K562 (cell line): ENCODE results near the gene PKP1. TPM values are rescaled to one million over a fixed set of nuclear protein-coding genes. Genes with fewer than 3 reads are reported as not detected.

Source experiments
- ATAC-seq: fragments of 200-7000 bp; cut with Tn5 transposase; 3 replicates; pipeline ENCODE4 v1.9.1; 2020; ENCODE audit warnings: moderate library complexity
- BruUV-seq: library from RNA; stranded (reverse); fragments of 400-500 nt; replicated peaks from 2 replicates; lab custom pipeline; 2021; lab: Mats Ljungman, UMichigan
- CTCF ChIA-PET: fragments of 300-600 bp; formaldehyde crosslinking; extraction: SDS; loops from one replicate; lab custom pipeline; 2021; ENCODE audit warnings: low intra/inter-chr PET ratio; lab: Yijun Ruan, JAX
- POLR2A ChIA-PET: fragments of 300-600, 350-650 bp; sonication (Branson Sonifier 250); formaldehyde crosslinking; extraction: SDS; loops from one replicate; lab custom pipeline; 2021; ENCODE audit warnings: antibody characterized with exemption, inconsistent platforms; lab: Yijun Ruan, JAX
- DNase-seq, 4 experiments: peaks; one replicate each; pipeline versions ENCODE4 v3.0.0 to v3.0.0-alpha.2; 2011 to 2018; ENCODE audit warnings: low spot score in 3 of 4, mixed read lengths in 3 of 4; ENCODE audit errors: extremely low read depth in 1 of 4
- FAIRE-seq: peaks from 2 replicates; lab custom pipeline; 2011; peaks lifted over from hg19 to GRCh38; lab: Jason Lieb, UNC
- H2AFZ ChIP-seq: 2 replicates; pipeline ENCODE4 v1.6.0; 2011; ENCODE audit warnings: low read depth, low read length, control low read depth, inconsistent platforms
- H3K27ac ChIP-seq: fragments of 200-600 bp; 3 replicates; pipeline ENCODE4 v1.8.0; 2011; ENCODE audit warnings: low read depth, mild to moderate bottlenecking, control low read depth, inconsistent platforms, low read length, moderate library complexity, mixed read lengths; ENCODE audit errors: extremely low read depth
- H3K27me3 ChIP-seq, 2 experiments: fragments of 300-600 bp in 1 of 2; 2 replicates in 1 of 2; 3 replicates in 1 of 2; pipeline versions ENCODE4 v1.6.0 to v1.8.0; 2011; ENCODE audit warnings: inconsistent platforms in 2 of 2, low read length in 2 of 2, mild to moderate bottlenecking in 1 of 2, mixed read lengths in 1 of 2, moderate library complexity in 1 of 2; ENCODE audit not compliant: control insufficient read depth in 2 of 2, insufficient read depth in 2 of 2
- H3K36me3 ChIP-seq: fragments of 300-600 bp; 3 replicates; pipeline ENCODE4 v1.8.0; 2011; ENCODE audit warnings: mild to moderate bottlenecking, low read length, inconsistent platforms; ENCODE audit not compliant: control insufficient read depth, insufficient read depth
- H3K4me1 ChIP-seq, 2 experiments: fragments of 200-600 bp in 1 of 2; replicated peaks in 1 of 2; 2 replicates in 1 of 2; 3 replicates in 1 of 2; pipeline versions ENCODE4 v1.5.1 to v1.8.0; 2011; ENCODE audit warnings: inconsistent platforms in 2 of 2, low read length in 2 of 2, mild to moderate bottlenecking in 1 of 2, mixed read lengths in 1 of 2, moderate library complexity in 1 of 2; ENCODE audit not compliant: control insufficient read depth in 2 of 2, insufficient read depth in 2 of 2
- H3K4me2 ChIP-seq: 2 replicates; pipeline ENCODE4 v1.6.1; 2011; ENCODE audit warnings: low read length, control low read depth, inconsistent platforms, mixed read lengths; ENCODE audit not compliant: insufficient read depth
- H3K4me3 ChIP-seq: fragments of 200-600 bp; sonication (generic), shearing (Covaris generic); 2 replicates; pipeline ENCODE4 v1.5.1; 2016; ENCODE audit warnings: control low read depth, inconsistent platforms
- H3K79me2 ChIP-seq: fragments of 200-600 bp; 3 replicates; pipeline ENCODE4 v1.8.0; 2011; ENCODE audit warnings: low read length, inconsistent platforms; ENCODE audit not compliant: control insufficient read depth, insufficient read depth
- H3K9ac ChIP-seq, 2 experiments: 2 replicates each; pipeline versions ENCODE4 v1.6.0 to v1.6.1; 2011; ENCODE audit warnings: low read depth in 2 of 2, low read length in 2 of 2, control low read depth in 1 of 2, inconsistent platforms in 1 of 2, mild to moderate bottlenecking in 1 of 2, mixed read lengths in 1 of 2; ENCODE audit not compliant: insufficient read depth in 1 of 2
- H3K9me1 ChIP-seq: one replicate; pipeline ENCODE4 v1.6.0; 2011; ENCODE audit warnings: inconsistent platforms, mild to moderate bottlenecking, low read length, moderate library complexity; ENCODE audit not compliant: control insufficient read depth, insufficient read depth
- H3K9me3 ChIP-seq: replicated peaks from 2 replicates; pipeline ENCODE4 v1.5.1; 2011; ENCODE audit warnings: low read depth, low read length, inconsistent platforms; ENCODE audit not compliant: control insufficient read depth, insufficient read depth
- H4K20me1 ChIP-seq: replicated peaks from 2 replicates; pipeline ENCODE4 v1.6.1; 2011; ENCODE audit warnings: low read length, inconsistent platforms, mixed read lengths; ENCODE audit not compliant: control insufficient read depth, insufficient read depth
- CC2D1A ChIP-seq: fragments of 450-650 bp; IDR thresholded peaks from 2 replicates; pipeline ENCODE4 v1.6.1; 2017; ENCODE audit warnings: mild to moderate bottlenecking
- GATA2 ChIP-seq: sonication (generic); formaldehyde crosslinking; IDR thresholded peaks from 2 replicates; pipeline ENCODE4 v1.4.0; 2020; ENCODE audit warnings: mild to moderate bottlenecking, missing genetic modification reagents
- MLLT1 ChIP-seq, 2 experiments: fragments of 450-650 bp; IDR thresholded peaks; 2 replicates each; pipeline ENCODE4 v1.6.1; 2016
- PCBP2 ChIP-seq: fragments of 200-400 bp; formaldehyde crosslinking; IDR thresholded peaks from 2 replicates; pipeline ENCODE4 v1.6.1; 2018; ENCODE audit warnings: low read length, low read depth, mild to moderate bottlenecking, moderate library complexity; ENCODE audit not compliant: poor library complexity, severe bottlenecking
- SNAPC5 ChIP-seq: fragments of 250-450 bp; sonication (Bioruptor Pico); IDR thresholded peaks from 2 replicates; pipeline ENCODE4 v1.8.0; 2021; ENCODE audit warnings: moderate library complexity, mild to moderate bottlenecking, inconsistent platforms
- ZBTB34 ChIP-seq: fragments of 250-450 bp; sonication (Bioruptor Pico); IDR thresholded peaks from 2 replicates; pipeline ENCODE4 v1.8.0; 2021; ENCODE audit warnings: mild to moderate bottlenecking, moderate library complexity
- WGBS: fragments of 100-300 bp; shearing (Covaris generic); methylation state at CpG from one replicate; pipeline ENCODE4 v1.1.6; 2016; ENCODE audit warnings: low coverage, mixed read lengths; ENCODE audit not compliant: insufficient coverage; ENCODE audit errors: missing lambda C conversion rate; 5-methylcytosine and 5-hydroxymethylcytosine counted together
- in situ Hi-C: fragments of 300-500 bp; cut with MboI; formaldehyde crosslinking; loops from 4 replicates; pipeline ENCODE4 v1.15.0; 2018; ENCODE audit warnings: inconsistent platforms, mixed read lengths
- intact Hi-C: fragments of 100-400 bp; cut with micrococcal nuclease; formaldehyde crosslinking; loops from 2 replicates; pipeline ENCODE4 v1.14.2; 2022
- polyA plus RNA-seq, 8 experiments: library from polyadenylated mRNA; depleted of rRNA in 4 of 8; stranded (reverse) in 5 of 8; unstranded in 3 of 8; fragments of >200 nt; fragmentation: Nextera tagmentation in 2 of 8; fragmentation: Illumina TruSeq in 1 of 8; extraction: Ambion mirVana in 2 of 8; extraction: Trizol in 1 of 8; gene quantifications; 2 replicates each; pipeline versions ENCODE4 v1.2.1 to v1.2.3, GENCODE V29; 2011 to 2014; ENCODE audit warnings: inconsistent platforms in 1 of 8, missing spikeins in 1 of 8
- total RNA-seq, 7 experiments: library from RNA; depleted of rRNA in 6 of 7; stranded (reverse); fragments of >200 nt in 6 of 7; fragmentation: Illumina TruSeq in 2 of 7; extraction: Trizol in 2 of 7; gene quantifications; 2 replicates each; pipeline versions ENCODE4 v1.2.1 to v1.2.3, GENCODE V29; 2011 to 2021; ENCODE audit warnings: low replicate concordance in 1 of 7

Gene PKP1
- total and polyA plus RNA-seq, 9 of the 15 experiments (the other 6 are each of a cell fraction or from before 2014, with no cell fraction given) = not detected

GRCh38 chr1:201322653-201323510 lies 39.6 kb downstream of the PKP1 start:
- Histone ChIP-seq H3K9ac (no peak overlapping the region), H2AFZ (no peak overlapping the region)
- in situ Hi-C loops = no loop called here
- no peak for DNase-seq
- TF ChIP-seq CC2D1A = no peak
- no peak for TF ChIP-seq ZBTB34
- TF ChIP-seq PCBP2 = no peak
- no peak for TF ChIP-seq GATA2
- TF ChIP-seq MLLT1 (IDR thresholded peaks at IDR 0.05) = no peak
- no peak for TF ChIP-seq SNAPC5 (CRISPR knock-in tag)
- TF ChIP-seq, all 486 proteins: peak for 0
- Histone ChIP-seq H3K4me2 (no peak overlapping the region), H3K9me1 (no peaks in the 10 kb centered on the region), H3K4me3 (no peak overlapping the region), H3K4me1 (no peaks in the 10 kb centered on the region), H3K79me2 (no peaks in the 10 kb centered on the region), H3K36me3 (no peaks in the 10 kb centered on the region), H3K9me3 (no peaks in the 10 kb centered on the region), H3K27me3 (peaks cover 28 to 90% of the 10 kb centered on the region in 2 experiments), H3K27ac (no peak overlapping the region), H4K20me1 (peaks cover 8% of the 10 kb centered on the region; the same call in 1 of the 2 replicates)
- no peak for ATAC-seq
- under 1% methylated on average over 11 of the region's 12 CpGs for WGBS
- FAIRE-seq = no peak
- intact Hi-C loops = no loop called here
- ChIA-PET CTCF (interaction anchor here (0.6 kb wide), 1 partner anchor 470 kb away, joined by 3 read pairs; no protein-coding TSS in a partner anchor), POLR2A (interaction anchor here (0.6 to 0.8 kb wide), 2 partner anchors 23 to 229 kb away, joined by 3 read pairs; no protein-coding TSS in a partner anchor)
- BruUV-seq = no TSS peak
